ENCODE data around the gene PCBP1. TPM values are rescaled to one million over a fixed set of nuclear protein-coding genes. Genes with fewer than 3 reads are reported as not detected.

The PCBP1 gene
- total and polyA plus RNA-seq, 4 donors, result 249 to 288 (median 261) TPM

DNA sequence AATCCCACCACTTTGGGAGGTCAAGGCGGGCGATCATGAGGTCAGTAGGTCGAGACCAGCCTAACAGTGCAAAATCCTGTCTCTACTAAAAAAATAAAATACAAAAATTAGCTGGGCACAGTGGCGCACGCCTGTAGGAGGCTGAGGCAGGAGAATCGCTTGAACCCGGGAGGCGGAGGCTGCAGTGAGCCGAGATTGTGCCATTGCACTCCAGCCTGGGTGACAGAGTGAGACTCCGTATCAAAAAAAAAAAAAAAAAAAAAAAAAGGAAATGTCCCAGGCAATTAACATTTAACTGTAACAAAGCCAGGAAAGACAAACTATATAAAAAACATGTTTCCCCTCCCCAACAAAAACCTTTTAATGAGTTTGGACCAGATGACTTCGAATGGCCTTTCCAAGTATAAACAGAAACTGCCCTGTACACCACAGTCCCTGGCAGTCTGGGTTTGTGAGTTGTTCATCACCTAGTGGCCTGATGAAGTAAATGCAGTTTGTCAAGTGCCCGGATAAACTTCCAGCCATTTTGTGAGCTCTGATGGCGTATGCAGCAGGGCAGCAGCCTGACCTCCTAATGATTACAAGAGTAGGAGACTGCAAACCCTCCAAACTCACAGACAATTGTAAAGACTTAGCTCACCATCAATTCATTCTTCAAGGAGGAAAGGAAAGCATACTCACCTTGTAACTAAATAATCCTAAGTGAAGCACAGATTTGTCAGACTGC, 16.6 kb upstream of the PCBP1 start:
- Histone ChIP-seq H3K27me3 (ENCODE audit: control insufficient read depth in 1 of 2, insufficient read depth in 2 of 2, low read length in 1 of 2) (no peaks in the 10 kb centered on the region), H3K36me3 (ENCODE audit: control insufficient read depth in 1 of 2, insufficient read depth in 2 of 2, low read length in 1 of 2) (peaks cover 2 to 4% of the 10 kb centered on the region in 2 donors), H3K9me3 (ENCODE audit: control insufficient read depth, low read length) (no peaks in the 10 kb centered on the region), H3K4me3 (ENCODE audit: low read length in 2 of 2) (no peak overlapping the region), H3K4me1 (ENCODE audit: control insufficient read depth in 1 of 2, insufficient read depth in 2 of 2, low read length in 2 of 2) (no peaks in the 10 kb centered on the region), H3K27ac (ENCODE audit: low read depth in 1 of 2, low read length in 2 of 2) (peak overlapping the region; percentile 7 to 68)
- ATAC-seq (ENCODE audit: low FRiP score) (peak; percentile 95), DNase-seq (peak in 1 of 2 donors; percentile 71)
- intact Hi-C loops (cut with DNase I), result loop anchor here in 1 of 2 donors (2.0 kb wide), 1 partner anchor 158 kb away; no protein-coding TSS in a partner anchor
- WGBS, 2 donors, result 56 to 62% methylated on average over 12 to 13 of the region's 13 CpGs

DNA sequence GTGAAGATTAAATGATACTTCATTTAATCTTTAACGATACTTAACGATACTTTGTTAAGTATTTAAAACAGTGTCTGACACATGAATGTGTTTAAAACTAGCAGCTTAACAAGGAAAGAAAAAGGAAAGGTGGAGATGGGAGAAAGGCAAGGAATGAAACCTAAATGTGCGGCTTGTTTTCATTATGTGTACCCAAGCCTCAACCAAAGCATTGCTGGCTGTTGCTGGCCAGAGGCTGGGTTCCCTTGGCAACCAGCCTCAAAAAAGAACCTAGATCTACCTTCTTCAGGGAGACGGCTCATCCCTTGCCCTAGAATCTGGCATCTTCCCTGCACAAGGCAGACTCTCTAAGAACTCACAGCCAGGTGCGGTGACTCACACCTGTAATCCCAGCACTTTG, 13.8 kb upstream of the PCBP1 start:
- H3K36me3 ChIP-seq (ENCODE audit: control insufficient read depth in 1 of 2, insufficient read depth in 2 of 2, low read length in 1 of 2), result peaks cover 3% of the 10 kb centered on the region in 2 donors
- intact Hi-C loops (cut with DNase I), result no loop called here
- H3K9me3 ChIP-seq (ENCODE audit: control insufficient read depth, low read length), result no peaks in the 10 kb centered on the region
- no peak overlapping the region for H3K4me3 ChIP-seq (ENCODE audit: low read length in 2 of 2)
- WGBS, 2 donors, result 89 to 91% methylated on average over 5 of the region's 5 CpGs
- no peak overlapping the region for H3K27ac ChIP-seq (ENCODE audit: low read depth in 1 of 2, low read length in 2 of 2)
- DNase-seq (no peak), ATAC-seq (ENCODE audit: low FRiP score) (no peak)
- no peaks in the 10 kb centered on the region for H3K27me3 ChIP-seq (ENCODE audit: control insufficient read depth in 1 of 2, insufficient read depth in 2 of 2, low read length in 1 of 2)
- H3K4me1 ChIP-seq (ENCODE audit: control insufficient read depth in 1 of 2, insufficient read depth in 2 of 2, low read length in 2 of 2), result no peaks in the 10 kb centered on the region

DNA sequence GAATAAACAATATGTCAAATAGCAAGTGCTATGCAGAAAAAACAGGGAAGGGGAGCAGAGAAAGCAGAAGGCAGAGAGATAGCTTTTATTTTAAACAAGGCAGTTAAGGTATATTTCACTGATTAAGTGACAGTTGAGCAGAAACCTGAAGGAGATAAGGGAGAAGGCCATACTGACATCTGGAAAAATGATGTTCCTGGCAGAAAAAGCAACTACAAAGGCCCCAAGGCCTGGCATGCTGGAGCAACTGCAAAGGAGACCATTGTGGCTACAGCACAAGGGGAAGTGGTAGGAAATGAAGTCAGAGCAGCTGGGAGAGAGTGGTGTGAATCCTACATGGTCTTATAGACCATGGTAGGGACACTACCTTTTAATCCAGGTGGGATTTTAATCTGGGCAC, 8.9 kb upstream of the PCBP1 start:
- Histone ChIP-seq H3K27ac (ENCODE audit: low read depth in 1 of 2, low read length in 2 of 2) (no peak overlapping the region), H3K9me3 (ENCODE audit: control insufficient read depth, low read length) (no peaks in the 10 kb centered on the region), H3K4me3 (ENCODE audit: low read length in 2 of 2) (no peak overlapping the region), H3K4me1 (ENCODE audit: control insufficient read depth in 1 of 2, insufficient read depth in 2 of 2, low read length in 2 of 2) (no peaks in the 10 kb centered on the region), H3K36me3 (ENCODE audit: control insufficient read depth in 1 of 2, insufficient read depth in 2 of 2, low read length in 1 of 2) (peaks cover 3 to 5% of the 10 kb centered on the region in 2 donors), H3K27me3 (ENCODE audit: control insufficient read depth in 1 of 2, insufficient read depth in 2 of 2, low read length in 1 of 2) (no peaks in the 10 kb centered on the region)
- DNase-seq (no peak), ATAC-seq (ENCODE audit: low FRiP score) (no peak)
- intact Hi-C loops (cut with DNase I), result no loop called here

DNA sequence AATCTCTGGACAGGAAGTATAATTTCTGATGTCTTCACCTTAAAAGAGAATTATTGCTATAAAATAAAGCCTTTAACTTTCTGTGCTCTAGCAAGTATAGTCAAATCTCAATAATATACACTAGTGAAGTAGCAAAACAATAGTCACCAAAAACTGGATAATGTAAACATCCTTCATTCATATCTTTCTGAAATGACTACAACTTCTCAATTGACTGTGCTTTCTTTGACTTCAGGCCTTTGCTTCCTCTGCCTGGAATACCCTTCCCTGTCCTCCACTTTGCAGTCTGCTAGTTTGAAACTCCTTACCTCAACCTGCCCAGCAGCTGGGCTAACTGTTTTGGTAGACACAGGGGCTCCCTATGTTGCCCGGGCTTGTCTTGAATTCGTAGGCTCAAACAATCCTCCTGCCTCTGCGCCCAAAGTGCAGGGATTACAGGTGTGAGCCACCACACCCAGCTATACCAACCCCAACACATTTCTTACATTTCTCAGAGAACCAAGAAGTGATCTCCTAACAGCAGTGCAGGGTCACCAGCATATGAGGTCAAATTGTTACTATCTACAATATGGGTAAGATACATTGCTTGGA, 6.6 kb upstream of the PCBP1 start:
- no peak overlapping the region for H3K27ac ChIP-seq (ENCODE audit: low read depth in 1 of 2, low read length in 2 of 2)
- H3K36me3 ChIP-seq (ENCODE audit: control insufficient read depth in 1 of 2, insufficient read depth in 2 of 2, low read length in 1 of 2), result peaks cover 3% of the 10 kb centered on the region in 2 donors
- intact Hi-C loops (cut with DNase I), result loop anchor here in 1 of 2 donors (10.0 kb wide), 1 partner anchor 166 kb away; the partner anchor contains the start of gene MXD1

DNA sequence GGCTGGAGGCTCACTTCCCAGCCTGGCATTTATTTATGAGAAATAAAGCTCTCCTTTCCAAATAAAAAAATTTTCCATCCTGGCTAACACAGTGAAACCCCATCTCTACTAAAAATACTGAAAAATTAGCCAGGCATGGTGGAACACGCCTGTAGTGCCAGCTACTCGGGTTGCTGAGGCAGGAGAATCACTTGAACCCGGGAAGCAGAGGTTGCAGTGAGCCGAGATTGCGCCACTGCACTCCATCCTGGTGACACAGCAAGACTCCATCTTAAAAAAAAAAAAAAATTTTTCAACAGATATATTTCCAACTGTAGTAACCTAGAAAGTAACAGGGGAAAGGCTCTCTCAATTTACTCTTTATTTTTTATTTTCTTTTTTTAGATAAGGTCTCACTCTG, 6.1 kb upstream of the PCBP1 start:
- DNase-seq (no peak), ATAC-seq (ENCODE audit: low FRiP score) (no peak)
- intact Hi-C loops (cut with DNase I), result loop anchor here in 1 of 2 donors (10.0 kb wide), 1 partner anchor 166 kb away; the partner anchor contains the start of gene MXD1
- Histone ChIP-seq H3K9me3 (ENCODE audit: control insufficient read depth, low read length) (no peaks in the 10 kb centered on the region), H3K27me3 (ENCODE audit: control insufficient read depth in 1 of 2, insufficient read depth in 2 of 2, low read length in 1 of 2) (no peaks in the 10 kb centered on the region), H3K27ac (ENCODE audit: low read depth in 1 of 2, low read length in 2 of 2) (no peak overlapping the region), H3K36me3 (ENCODE audit: control insufficient read depth in 1 of 2, insufficient read depth in 2 of 2, low read length in 1 of 2) (peaks cover 3% of the 10 kb centered on the region in 2 donors), H3K4me3 (ENCODE audit: low read length in 2 of 2) (no peak overlapping the region), H3K4me1 (ENCODE audit: control insufficient read depth in 1 of 2, insufficient read depth in 2 of 2, low read length in 2 of 2) (no peaks in the 10 kb centered on the region)
- 80 to 88% methylated on average over 5 of the region's 5 CpGs for WGBS, 2 donors

More for the DNA sequence above, 6.6 kb upstream of the PCBP1 start:
- DNase-seq (no peak), ATAC-seq (ENCODE audit: low FRiP score) (no peak)
- H3K27me3 ChIP-seq (ENCODE audit: control insufficient read depth in 1 of 2, insufficient read depth in 2 of 2, low read length in 1 of 2), result no peaks in the 10 kb centered on the region
- H3K9me3 ChIP-seq (ENCODE audit: control insufficient read depth, low read length), result no peaks in the 10 kb centered on the region
- H3K4me3 ChIP-seq (ENCODE audit: low read length in 2 of 2), result no peak overlapping the region
- H3K4me1 ChIP-seq (ENCODE audit: control insufficient read depth in 1 of 2, insufficient read depth in 2 of 2, low read length in 2 of 2), result no peaks in the 10 kb centered on the region
- WGBS, 2 donors, result 91 to 92% methylated on average over 3 of the region's 3 CpGs

DNA sequence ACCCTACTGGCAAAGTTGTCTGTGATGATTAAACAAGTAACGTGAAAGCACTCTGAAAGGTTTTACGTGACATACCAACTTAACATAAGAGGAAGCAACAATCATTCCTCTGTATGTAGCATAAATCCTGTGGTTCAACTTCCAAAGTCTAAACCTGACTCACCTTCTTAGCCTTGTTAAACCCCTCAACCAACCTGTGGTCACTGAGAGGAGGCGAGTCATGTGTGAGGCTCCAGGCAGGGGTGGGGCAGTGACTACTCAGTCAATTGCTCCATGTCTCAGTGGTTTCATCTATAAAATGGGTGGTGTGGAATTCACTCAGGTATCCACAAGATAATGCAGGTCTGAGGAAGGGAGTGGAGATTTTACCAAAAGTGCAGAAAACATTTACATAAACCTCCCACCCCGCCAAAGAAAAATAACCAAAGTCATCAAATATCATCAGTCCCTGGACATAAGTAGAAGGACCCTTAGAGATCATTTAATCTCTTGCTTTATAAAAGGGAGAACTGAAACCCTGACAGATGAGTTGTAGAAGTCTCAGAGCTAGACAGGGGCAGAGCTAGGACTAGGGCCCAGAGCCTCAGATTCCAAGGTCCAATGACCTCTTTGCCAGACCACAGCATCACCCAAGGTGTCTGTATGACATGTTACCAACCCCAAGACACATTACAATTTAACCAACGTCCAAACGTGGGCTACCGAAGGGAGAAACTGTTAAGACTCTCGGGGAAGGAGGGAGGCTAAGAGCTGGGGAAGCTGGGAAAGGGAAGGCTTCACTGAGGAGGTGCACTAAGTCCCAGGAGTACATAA, 3.7 kb upstream of the PCBP1 start:
- DNase-seq (no peak), ATAC-seq (ENCODE audit: low FRiP score) (no peak)
- H3K27ac ChIP-seq (ENCODE audit: low read depth in 1 of 2, low read length in 2 of 2), result no peak overlapping the region
- H3K9me3 ChIP-seq (ENCODE audit: control insufficient read depth, low read length), result no peaks in the 10 kb centered on the region
- H3K4me3 ChIP-seq (ENCODE audit: low read length in 2 of 2), result no peak overlapping the region
- intact Hi-C loops (cut with DNase I), result loop anchor here in 1 of 2 donors (10.0 kb wide), 1 partner anchor 169 kb away; the partner anchor contains the start of gene MXD1
- no peaks in the 10 kb centered on the region for H3K27me3 ChIP-seq (ENCODE audit: control insufficient read depth in 1 of 2, insufficient read depth in 2 of 2, low read length in 1 of 2)
- WGBS, 2 donors, result 67 to 69% methylated on average over 8 of the region's 8 CpGs
- H3K36me3 ChIP-seq (ENCODE audit: control insufficient read depth in 1 of 2, insufficient read depth in 2 of 2, low read length in 1 of 2), result peaks cover 0 to 1% of the 10 kb centered on the region in 2 donors
- H3K4me1 ChIP-seq (ENCODE audit: control insufficient read depth in 1 of 2, insufficient read depth in 2 of 2, low read length in 2 of 2), result no peaks in the 10 kb centered on the region

DNA sequence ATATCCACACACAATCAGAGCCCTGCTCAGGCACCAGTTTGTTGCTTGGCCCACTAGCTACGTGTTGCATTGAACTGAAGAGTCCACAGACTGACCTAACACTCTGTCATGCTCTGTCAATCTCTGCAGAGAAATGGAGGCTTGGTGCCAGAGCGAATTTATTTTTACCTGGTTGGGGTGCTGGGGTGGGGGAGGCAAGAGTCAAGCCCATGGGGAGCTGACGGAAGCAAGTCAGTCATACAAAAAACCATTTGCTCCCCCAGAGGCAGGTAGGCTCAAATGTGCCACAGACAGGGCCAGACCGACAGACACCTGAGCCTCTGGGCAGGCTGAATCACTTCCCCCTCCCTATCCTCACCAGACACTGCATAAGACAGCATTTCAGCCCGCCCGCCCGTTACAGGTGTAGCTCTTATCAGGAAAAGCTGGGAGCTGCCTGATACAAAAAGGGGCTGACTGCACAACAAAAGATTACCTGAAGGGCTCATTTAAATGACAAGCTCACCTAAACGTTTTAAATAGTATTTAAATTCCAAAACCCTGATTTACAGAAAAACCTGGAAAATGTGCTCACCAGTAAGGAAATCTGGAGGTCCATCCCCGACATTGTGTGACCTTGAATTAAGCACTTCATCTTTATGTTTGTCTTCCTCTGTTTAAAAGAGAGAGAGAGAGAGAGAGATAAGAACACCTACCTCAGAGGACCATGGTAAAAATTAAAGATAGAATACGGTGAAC, 2.1 kb upstream of the PCBP1 start:
- ATAC-seq (ENCODE audit: low FRiP score) (no peak), DNase-seq (no peak)
- H3K27ac ChIP-seq (ENCODE audit: low read depth in 1 of 2, low read length in 2 of 2), result peak overlapping the region; percentile 89 to 100
- H3K36me3 ChIP-seq (ENCODE audit: control insufficient read depth in 1 of 2, insufficient read depth in 2 of 2, low read length in 1 of 2), result peaks cover 0 to 1% of the 10 kb centered on the region in 2 donors
- H3K4me3 ChIP-seq (ENCODE audit: low read length in 2 of 2), result peak overlapping the region; percentile 13 to 67
- no peaks in the 10 kb centered on the region for H3K9me3 ChIP-seq (ENCODE audit: control insufficient read depth, low read length)
- intact Hi-C loops (cut with DNase I), result loop anchor here (5.0 to 10.0 kb wide), 4 partner anchors 53 to 170 kb away; partner anchors contain the start of gene MXD1 (in 2 of the 2)
- WGBS, 2 donors, result 31 to 42% methylated on average over 10 of the region's 10 CpGs
- peaks cover 0 to 2% of the 10 kb centered on the region in 2 donors for H3K4me1 ChIP-seq (ENCODE audit: control insufficient read depth in 1 of 2, insufficient read depth in 2 of 2, low read length in 2 of 2)
- no peaks in the 10 kb centered on the region for H3K27me3 ChIP-seq (ENCODE audit: control insufficient read depth in 1 of 2, insufficient read depth in 2 of 2, low read length in 1 of 2)

DNA sequence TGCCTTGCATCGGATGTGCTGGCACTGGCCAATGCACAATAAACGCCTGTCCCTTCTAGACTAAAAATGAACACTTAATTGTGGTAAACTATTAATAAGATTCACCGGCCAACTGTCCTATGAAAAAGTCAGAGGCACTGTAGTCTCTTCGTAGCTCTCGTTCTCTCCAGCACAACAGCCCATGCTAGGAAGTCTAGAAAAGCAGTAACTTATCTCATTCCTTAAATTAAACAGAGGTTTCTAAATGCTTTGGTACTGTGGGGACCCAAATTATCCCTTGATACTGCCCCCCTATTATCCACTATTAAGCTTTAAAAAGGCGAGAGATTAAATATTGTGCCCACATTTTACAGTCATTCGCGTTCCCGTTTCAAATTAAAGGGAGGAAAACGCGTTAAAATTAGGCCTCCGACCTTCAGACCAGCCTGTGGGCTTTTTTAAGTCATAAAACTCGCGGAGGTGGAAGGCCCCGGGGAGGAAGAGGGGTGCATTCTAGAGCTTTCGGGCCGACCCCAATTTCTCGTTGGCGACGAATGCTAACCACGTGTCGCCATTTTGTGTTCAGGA, 1.5 kb upstream of the PCBP1 start:
- intact Hi-C loops (cut with DNase I), result loop anchor here (1.0 to 10.0 kb wide), 5 partner anchors 53 to 171 kb away; partner anchors contain the start of gene MXD1 (in 2 of the 2)
- 7 to 12% methylated on average over 22 of the region's 22 CpGs for WGBS, 2 donors
- ATAC-seq (ENCODE audit: low FRiP score) (no peak), DNase-seq (no peak)
- no peaks in the 10 kb centered on the region for H3K27me3 ChIP-seq (ENCODE audit: control insufficient read depth in 1 of 2, insufficient read depth in 2 of 2, low read length in 1 of 2)
- H3K36me3 ChIP-seq (ENCODE audit: control insufficient read depth in 1 of 2, insufficient read depth in 2 of 2, low read length in 1 of 2), result no peaks in the 10 kb centered on the region
- peaks cover 0 to 2% of the 10 kb centered on the region in 2 donors for H3K4me1 ChIP-seq (ENCODE audit: control insufficient read depth in 1 of 2, insufficient read depth in 2 of 2, low read length in 2 of 2)
- peak overlapping the region; percentile 67 to 74 for H3K4me3 ChIP-seq (ENCODE audit: low read length in 2 of 2)
- H3K9me3 ChIP-seq (ENCODE audit: control insufficient read depth, low read length), result no peaks in the 10 kb centered on the region
- H3K27ac ChIP-seq (ENCODE audit: low read depth in 1 of 2, low read length in 2 of 2), result peak overlapping the region; percentile 89 to 100
